ENCODE data around the gene RFFL. TPM values are rescaled to one million over a fixed set of nuclear protein-coding genes. Genes with fewer than 3 reads are reported as not detected.
A peak's percentile ranks its signal among the peaks of the same experiment; 100 is the strongest.

RFFL gene
- total and polyA plus RNA-seq, 2 of the 4 experiments (the other 2 are of a cell fraction) = 11.6 to 19.2 TPM

- H2BK20ac ChIP-seq (ENCODE audit: low read depth, low read length) = peak overlapping the region; percentile 50; the same call in 1 of the 2 replicates
- peak; percentile 84 for DNase-seq
- no peak overlapping the region for H3K9ac ChIP-seq (ENCODE audit: low read depth, low read length)
- H3K4me1 ChIP-seq (ENCODE audit: control insufficient read depth, insufficient read depth, low read length) = peaks cover 9% of the 10 kb centered on the region; the same call in 1 of the 2 replicates
- no peak overlapping the region for H2AK9ac ChIP-seq (replicated peaks; ENCODE audit: low read depth, low read length, poor library complexity)
- H2BK5ac ChIP-seq (ENCODE audit: low read depth, low read length, poor library complexity, severe bottlenecking) = peak overlapping the region; percentile 63
- no peak overlapping the region for H3K4me3 ChIP-seq (ENCODE audit: insufficient read depth, low read depth, low read length)
- H3K23ac ChIP-seq (ENCODE audit: low read depth, low read length) = no peak overlapping the region
- H3K4ac ChIP-seq (ENCODE audit: low read depth, low read length) = peak overlapping the region; percentile 31; the same call in 1 of the 2 replicates
- TF ChIP-seq, protein P1, sequence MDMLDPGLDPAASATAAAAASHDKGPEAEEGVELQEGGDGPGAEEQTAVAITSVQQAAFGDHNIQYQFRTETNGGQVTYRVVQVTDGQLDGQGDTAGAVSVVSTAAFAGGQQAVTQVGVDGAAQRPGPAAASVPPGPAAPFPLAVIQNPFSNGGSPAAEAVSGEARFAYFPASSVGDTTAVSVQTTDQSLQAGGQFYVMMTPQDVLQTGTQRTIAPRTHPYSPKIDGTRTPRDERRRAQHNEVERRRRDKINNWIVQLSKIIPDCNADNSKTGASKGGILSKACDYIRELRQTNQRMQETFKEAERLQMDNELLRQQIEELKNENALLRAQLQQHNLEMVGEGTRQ (IDR thresholded peaks at IDR 0.05; ENCODE audit: low read depth, low read length) = no peak
- TF ChIP-seq MAFK (IDR thresholded peaks at IDR 0.05; ENCODE audit: low read depth, low read length) = peak; percentile 8; the same call in 1 of the 2 replicates
- TF ChIP-seq FOS (IDR thresholded peaks at IDR 0.05; ENCODE audit: low read depth, low read length) = 0 out of 2 replicates have a peak, but pooled peaks have one; percentile 52
- peak; percentile 21; the same call in 1 of the 2 replicates for TF ChIP-seq CEBPB (IDR thresholded peaks at IDR 0.05; ENCODE audit: low read depth, low read length)
- TF ChIP-seq RAD21 (IDR thresholded peaks at IDR 0.05; ENCODE audit: low read length) = no peak
- TF ChIP-seq BHLHE40 (IDR thresholded peaks at IDR 0.05; ENCODE audit: low read depth, low read length) = no peak; the same call in 1 of the 2 replicates
- peaks cover 8% of the 10 kb centered on the region; the same call in 1 of the 2 replicates for H4K20me1 ChIP-seq (ENCODE audit: insufficient read depth, low read length)
- H4K8ac ChIP-seq (ENCODE audit: low read depth in 2 of 2, low read length in 2 of 2) = no peak overlapping the region
- dilution Hi-C loops (cut with HindIII; ENCODE audit: low sequenced_read_pairs, unreplicated experiment) (no loop called here), intact Hi-C loops (cut with micrococcal nuclease) (no loop called here), in situ Hi-C loops (cut with MboI; ENCODE audit: low sequenced_read_pairs) (no loop called here)
- no peak overlapping the region for H2AFZ ChIP-seq (replicated peaks; ENCODE audit: low read length, poor library complexity)
- no peak overlapping the region for H4K5ac ChIP-seq (ENCODE audit: low read depth, low read length)
- H3K9me1 ChIP-seq (ENCODE audit: insufficient read depth, low read length) = peaks cover 14% of the 10 kb centered on the region
- peak overlapping the region; percentile 58; the same call in 1 of the 2 replicates for H3K4me2 ChIP-seq (ENCODE audit: low read depth, low read length)
- POLR2A ChIA-PET (ENCODE audit: unreplicated experiment) = no interaction called here
- CTCF ChIA-PET = interaction anchor here (1.0 kb wide), 1 partner anchor 18 kb away, joined by 4 read pairs; no protein-coding TSS in a partner anchor
- H3K14ac ChIP-seq (replicated peaks; ENCODE audit: low read depth, low read length) = no peak overlapping the region
- no peaks in the 10 kb centered on the region for H3K9me3 ChIP-seq (ENCODE audit: control insufficient read depth, insufficient read depth, low read length)
- H3K79me1 ChIP-seq (ENCODE audit: low read depth in 1 of 2, low read length in 2 of 2) = peaks cover 21 to 66% of the 10 kb centered on the region in 2 experiments
- ATAC-seq (ENCODE audit: low read depth) = peak; percentile 70
- H3K56ac ChIP-seq (ENCODE audit: extremely low read depth, insufficient read depth, low read length) = no peak overlapping the region
- peak overlapping the region; percentile 9; the same call in 1 of the 2 replicates for H2AK5ac ChIP-seq (ENCODE audit: low read depth, low read length)
- H3K27ac ChIP-seq (ENCODE audit: insufficient read depth, low read length) = no peak overlapping the region
- no peak overlapping the region for H4K91ac ChIP-seq (ENCODE audit: insufficient read depth, low read depth, low read length)
- BruUV-seq (replicated peaks) = no TSS peak
- 0 out of 2 replicates have a peak overlapping the region, but pooled peaks have one; percentile 4 for H2BK120ac ChIP-seq (ENCODE audit: low read depth, low read length)
- no peak overlapping the region for H2BK15ac ChIP-seq (ENCODE audit: low read depth, low read length)
- H3K18ac ChIP-seq (ENCODE audit: low read depth, low read length) = no peak overlapping the region; the same call in 1 of the 2 replicates
- H3K36me3 ChIP-seq (ENCODE audit: control insufficient read depth, insufficient read depth, low read length) = no peaks in the 10 kb centered on the region
- H3K27me3 ChIP-seq (ENCODE audit: control insufficient read depth, insufficient read depth, low read length) = no peaks in the 10 kb centered on the region
- WGBS, 2 experiments (ENCODE audit: extremely low coverage in 2 of 2, insufficient read length in 1 of 2) = no CpG with 5 or more reads among the region's 3 CpGs
Observed at GRCh38 chr17:35082073-35082657, 18.7 kb upstream of the RFFL start.
